Aorta (tissue), 5 donors: ENCODE data around the gene P2RX1. TPM values are rescaled to one million over a fixed set of nuclear protein-coding genes. Genes with fewer than 3 reads are reported as not detected.

Source experiments
- ATAC-seq: fragments of 200-7000 bp; cut with Tn5 transposase; one replicate; pipeline ENCODE4 v1.9.1; 2022; ENCODE audit warnings: moderate library complexity; ENCODE audit not compliant: low FRiP score
- DNase-seq, 2 donors: peaks; one replicate each; pipeline ENCODE4 v3.0.0-alpha.2; 2020
- H3K27ac ChIP-seq, 2 donors: one replicate each; pipeline ENCODE4 v1.5.1; 2013; ENCODE audit warnings: low read length in 2 of 2, mild to moderate bottlenecking in 2 of 2, moderate library complexity in 2 of 2, control low read depth in 1 of 2, inconsistent platforms in 1 of 2, low read depth in 1 of 2
- H3K27me3 ChIP-seq, 2 donors: one replicate each; pipeline ENCODE4 v1.6.1; 2013; ENCODE audit warnings: control low read depth in 1 of 2, low read length in 1 of 2, mild to moderate bottlenecking in 1 of 2, moderate library complexity in 1 of 2; ENCODE audit not compliant: insufficient read depth in 2 of 2, control insufficient read depth in 1 of 2
- H3K36me3 ChIP-seq, 2 donors: one replicate each; pipeline ENCODE4 v1.6.1; 2013; ENCODE audit warnings: control low read depth in 1 of 2, low read length in 1 of 2, mild to moderate bottlenecking in 1 of 2; ENCODE audit not compliant: insufficient read depth in 2 of 2, control insufficient read depth in 1 of 2
- H3K4me1 ChIP-seq, 2 donors: one replicate each; pipeline ENCODE4 v1.6.1; 2013; ENCODE audit warnings: low read length in 2 of 2, control low read depth in 1 of 2, mild to moderate bottlenecking in 1 of 2, moderate library complexity in 1 of 2; ENCODE audit not compliant: insufficient read depth in 2 of 2, control insufficient read depth in 1 of 2
- H3K4me3 ChIP-seq, 2 donors: one replicate each; pipeline ENCODE4 v1.5.1; 2013; ENCODE audit warnings: low read length in 2 of 2, control low read depth in 1 of 2, mild to moderate bottlenecking in 1 of 2
- H3K9me3 ChIP-seq: one replicate; pipeline ENCODE4 v1.6.1; 2013; ENCODE audit warnings: mild to moderate bottlenecking, low read length; ENCODE audit not compliant: control insufficient read depth
- WGBS, 2 donors: extraction: QIAGEN DNeasy Blood & Tissue Kit; methylation state at CpG; one replicate each; pipeline ENCODE4 v1.1.7; 2013; 5-methylcytosine and 5-hydroxymethylcytosine counted together
- intact Hi-C, 2 donors: fragments of 100-400 bp; cut with DNase I; formaldehyde crosslinking; loops; one replicate each; pipeline versions ENCODE4 v1.14.2 to v1.15.0; 2022
- polyA plus RNA-seq, 2 donors: library from polyadenylated mRNA; stranded (reverse); fragments of 200-250 nt; gene quantifications; one replicate each; pipeline ENCODE4 v1.2.3, GENCODE V29; 2013
- total RNA-seq, 2 donors: library from RNA; stranded (reverse); fragmentation: NEBNext Ultra II Directional; extraction: Animal tissue kit (Norgen Biotek cat#: 25700); gene quantifications; one replicate each; pipeline ENCODE4 v1.2.1, GENCODE V29; 2021
- donor health status: healthy with polysubstance abuse.
- donor health status: Bipolar disorder and iron deficiency.
- donor health status: DM: no; HTN: no; CAD: no.
- donor health status: DM: no; HTN: no; CAD: no.
- donor health status: DM: yes; HTN: yes; CAD: no.

The P2RX1 gene
- total and polyA plus RNA-seq, 4 donors: 0.50 to 4.7 (median 2.6) TPM

DNA sequence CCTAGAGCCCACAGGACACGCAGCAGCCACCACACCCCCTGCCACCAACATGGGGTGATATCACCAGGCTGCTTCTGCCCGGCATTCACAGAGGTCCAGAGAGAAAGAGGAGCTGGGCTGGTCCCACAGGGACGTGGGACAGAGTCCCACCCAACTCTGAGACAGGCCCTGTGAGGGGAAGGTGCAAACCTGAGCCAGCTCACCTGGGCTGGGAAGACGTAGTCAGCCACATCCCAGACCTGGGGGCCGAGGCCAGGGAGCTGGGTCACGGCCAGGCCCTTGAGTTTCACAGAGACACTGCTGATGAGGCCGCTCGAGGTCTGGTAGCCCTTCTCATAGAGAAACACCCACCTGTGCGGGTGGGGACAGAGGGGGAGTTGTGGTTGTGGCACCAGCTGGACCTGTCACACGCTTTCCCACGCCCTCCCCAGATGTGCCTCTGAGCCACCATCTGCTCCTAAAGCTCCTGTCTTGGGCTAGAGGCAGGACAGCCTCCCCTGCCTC, 11.2 kb downstream of the P2RX1 start:
- WGBS, 2 donors: 88 to 91% methylated on average over 11 of the region's 11 CpGs
- Histone ChIP-seq H3K4me3 (no peak overlapping the region), H3K27ac (no peak overlapping the region), H3K27me3 (no peaks in the 10 kb centered on the region), H3K9me3 (no peaks in the 10 kb centered on the region), H3K36me3 (no peaks in the 10 kb centered on the region), H3K4me1 (no peaks in the 10 kb centered on the region)
- ATAC-seq (no peak), DNase-seq (peak in 1 of 2 donors; percentile 48)
- intact Hi-C loops: no loop called here

DNA sequence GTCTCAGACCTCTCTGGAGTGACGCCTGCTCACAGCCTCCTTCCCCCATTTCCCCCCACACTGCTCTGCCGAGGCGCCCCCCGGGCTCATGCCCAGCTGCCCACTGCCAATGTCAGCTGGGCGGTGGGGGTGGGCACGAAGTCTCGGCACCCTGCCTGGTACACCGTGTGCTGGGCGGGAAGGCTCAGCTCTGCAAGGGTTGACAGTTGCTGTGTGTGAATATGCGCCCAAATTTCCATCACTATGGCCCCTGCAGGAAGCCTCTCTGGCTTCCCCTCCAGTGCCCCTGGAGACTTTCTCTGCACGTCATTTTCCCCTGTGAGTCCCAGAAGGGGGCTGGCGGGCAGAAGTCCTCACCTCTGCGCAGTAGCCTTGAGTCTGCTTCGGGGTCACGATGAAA, 11.8 kb downstream of the P2RX1 start:
- Histone ChIP-seq H3K27ac (no peak overlapping the region), H3K36me3 (no peaks in the 10 kb centered on the region), H3K9me3 (no peaks in the 10 kb centered on the region), H3K27me3 (no peaks in the 10 kb centered on the region), H3K4me3 (no peak overlapping the region), H3K4me1 (no peaks in the 10 kb centered on the region)
- DNase-seq (no peak), ATAC-seq (no peak)
- 64 to 68% methylated on average over 15 of the region's 15 CpGs for WGBS, 2 donors
- intact Hi-C loops: no loop called here

DNA sequence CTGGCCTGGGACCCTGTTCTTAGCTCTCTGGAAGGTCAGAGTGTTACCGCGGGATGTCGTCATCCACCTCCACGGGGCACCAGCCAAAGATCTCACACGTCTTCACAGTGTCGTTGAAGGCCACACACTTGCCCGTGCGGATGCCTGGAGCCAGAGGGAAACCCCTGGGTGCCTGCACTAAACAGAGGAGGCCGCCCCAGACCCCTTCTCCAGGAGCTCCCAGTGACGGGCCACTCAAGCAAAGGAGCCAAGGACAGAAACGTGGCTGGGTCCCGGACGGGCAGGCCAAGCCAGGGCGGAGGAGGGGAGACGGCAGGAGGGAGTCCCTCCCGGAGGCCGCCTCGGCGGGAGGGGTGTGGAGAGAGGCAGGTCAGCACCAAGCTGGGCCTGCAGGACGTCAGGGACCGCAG, 12.4 kb downstream of the P2RX1 start:
- ATAC-seq (no peak), DNase-seq (peak in 1 of 2 donors; percentile 41)
- Histone ChIP-seq H3K4me3 (no peak overlapping the region), H3K36me3 (no peaks in the 10 kb centered on the region), H3K4me1 (no peaks in the 10 kb centered on the region), H3K27ac (no peak overlapping the region), H3K27me3 (no peaks in the 10 kb centered on the region), H3K9me3 (no peaks in the 10 kb centered on the region)
- 68 to 75% methylated on average over 21 of the region's 21 CpGs for WGBS, 2 donors
- intact Hi-C loops: no loop called here

DNA sequence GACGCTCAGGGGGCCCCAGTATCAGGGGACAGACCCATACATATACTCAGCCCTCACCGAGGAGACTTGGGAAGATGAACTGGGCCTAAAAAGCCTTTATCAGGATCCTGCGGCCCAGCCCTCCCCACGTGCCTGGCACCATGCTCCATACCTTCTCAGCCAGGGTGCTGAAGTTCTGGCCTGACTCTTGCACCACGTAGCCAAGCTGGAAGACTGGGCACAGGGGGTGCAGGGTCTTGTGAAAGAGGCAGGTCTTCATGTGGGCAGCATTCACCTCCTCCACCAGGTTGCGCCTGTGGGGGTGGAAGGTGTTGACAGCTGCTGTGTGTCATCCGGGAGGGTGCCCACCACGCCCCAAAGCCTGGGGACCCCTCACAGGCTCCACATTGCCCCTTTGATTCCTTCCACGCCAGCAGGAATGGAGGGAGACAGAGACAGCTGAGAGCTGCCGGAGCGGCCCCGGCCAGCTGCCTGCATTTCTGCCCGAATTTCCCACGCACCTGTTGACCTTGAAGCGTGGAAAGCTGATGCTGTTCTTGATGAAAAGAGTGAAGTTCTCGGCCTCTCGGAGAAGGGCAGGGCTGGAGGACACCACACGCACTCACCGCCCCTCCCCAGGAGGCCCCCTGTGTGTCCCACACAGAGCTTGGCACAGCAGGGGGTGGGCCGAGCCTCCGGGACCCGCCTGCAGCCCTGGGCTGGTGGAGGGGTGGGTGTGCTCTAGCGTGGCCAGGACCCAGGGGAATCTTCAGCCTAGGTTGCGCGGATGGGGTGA, 13.0 kb downstream of the P2RX1 start:
- intact Hi-C loops: no loop called here
- Histone ChIP-seq H3K4me1 (no peaks in the 10 kb centered on the region), H3K36me3 (no peaks in the 10 kb centered on the region), H3K4me3 (no peak overlapping the region), H3K27me3 (no peaks in the 10 kb centered on the region), H3K27ac (no peak overlapping the region), H3K9me3 (no peaks in the 10 kb centered on the region)
- ATAC-seq (no peak), DNase-seq (no peak)
- WGBS, 2 donors: 84 to 89% methylated on average over 25 of the region's 25 CpGs

DNA sequence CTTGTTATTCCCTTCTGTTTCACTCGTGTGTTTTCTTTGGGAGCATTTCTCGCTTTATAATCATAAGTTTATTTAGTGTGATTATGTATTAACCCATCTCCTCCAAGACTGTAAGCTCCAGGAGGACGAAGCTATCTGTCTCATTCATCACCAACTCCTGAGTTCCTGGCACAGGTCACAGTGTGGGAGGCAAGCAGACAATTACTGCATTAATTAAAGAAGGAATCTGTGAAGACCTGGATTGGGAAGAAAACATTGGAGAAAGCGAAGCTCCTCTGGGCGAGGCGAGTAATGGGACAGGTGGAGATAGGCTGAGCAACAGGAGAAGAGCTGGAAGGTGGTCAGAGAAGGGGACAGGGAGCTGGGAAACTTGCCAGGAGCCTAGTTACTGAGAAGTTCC, 15.6 kb downstream of the P2RX1 start:
- no peak overlapping the region for H3K27ac ChIP-seq
- no peak for ATAC-seq
- WGBS, 2 donors: 50 to 54% methylated on average over 6 of the region's 6 CpGs
- DNase-seq: no peak
- no peak overlapping the region for H3K4me3 ChIP-seq
- no peaks in the 10 kb centered on the region for H3K9me3 ChIP-seq
- no peaks in the 10 kb centered on the region for H3K27me3 ChIP-seq
- no peaks in the 10 kb centered on the region for H3K4me1 ChIP-seq
- intact Hi-C loops: no loop called here
- H3K36me3 ChIP-seq: no peaks in the 10 kb centered on the region

DNA sequence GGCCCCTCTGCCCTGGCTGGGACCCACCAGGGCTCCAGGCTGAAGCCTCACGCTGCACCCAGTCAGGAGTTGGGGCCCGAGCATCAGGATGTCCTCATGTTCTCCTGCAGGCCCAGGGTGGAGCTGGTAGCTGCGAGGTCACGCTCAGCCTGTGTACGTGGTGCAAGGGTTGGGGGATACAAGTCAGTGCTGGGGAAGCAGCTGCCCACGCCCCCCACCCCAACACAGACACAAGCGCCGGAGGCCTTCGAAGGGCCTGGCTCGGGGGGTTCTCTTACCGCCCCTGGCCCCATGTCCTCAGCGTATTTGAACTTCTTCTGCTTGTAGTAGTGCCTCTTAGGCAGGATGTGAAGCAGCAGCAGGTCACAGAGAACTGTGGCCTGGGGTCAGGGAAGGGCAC, 18.5 kb downstream of the P2RX1 start:
- Histone ChIP-seq H3K36me3 (no peaks in the 10 kb centered on the region), H3K4me3 (no peak overlapping the region), H3K4me1 (no peaks in the 10 kb centered on the region), H3K27ac (no peak overlapping the region), H3K27me3 (no peaks in the 10 kb centered on the region), H3K9me3 (no peaks in the 10 kb centered on the region)
- ATAC-seq: no peak
- WGBS, 2 donors: 94 to 97% methylated on average over 12 of the region's 12 CpGs
- DNase-seq: no peak
- intact Hi-C loops: no loop called here

DNA sequence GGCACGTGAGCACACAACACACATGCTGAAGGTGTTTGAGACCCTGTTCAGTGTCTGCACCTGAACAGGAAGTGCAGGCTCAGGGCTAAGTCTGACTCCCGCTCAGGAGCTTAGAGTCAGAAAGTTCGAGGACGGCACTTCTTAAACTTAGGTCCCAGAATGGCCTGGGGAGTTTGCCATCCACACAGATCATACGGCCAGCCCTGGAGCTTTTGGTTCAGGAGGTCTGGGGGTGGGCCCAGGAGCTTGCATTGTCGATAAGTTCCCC, 19.4 kb downstream of the P2RX1 start:
- Histone ChIP-seq H3K4me3 (no peak overlapping the region), H3K36me3 (no peaks in the 10 kb centered on the region), H3K4me1 (no peaks in the 10 kb centered on the region), H3K27me3 (no peaks in the 10 kb centered on the region), H3K9me3 (no peaks in the 10 kb centered on the region), H3K27ac (no peak overlapping the region)
- 85 to 86% methylated on average over 6 of the region's 6 CpGs for WGBS, 2 donors
- DNase-seq: no peak
- ATAC-seq: no peak
- intact Hi-C loops: no loop called here

- intact Hi-C loops: no loop called here
- H3K36me3 ChIP-seq: no peaks in the 10 kb centered on the region
- no peaks in the 10 kb centered on the region for H3K27me3 ChIP-seq
- no peak overlapping the region for H3K4me3 ChIP-seq
- DNase-seq: peak in 1 of 2 donors; percentile 61
- no peaks in the 10 kb centered on the region for H3K4me1 ChIP-seq
- H3K27ac ChIP-seq: no peak overlapping the region
- 33 to 47% methylated on average over 15 of the region's 15 CpGs for WGBS, 2 donors
- no peak for ATAC-seq
- H3K9me3 ChIP-seq: no peaks in the 10 kb centered on the region
Measured at GRCh38 chr17:3896108-3896967, 19.9 kb downstream of the P2RX1 start.

DNA sequence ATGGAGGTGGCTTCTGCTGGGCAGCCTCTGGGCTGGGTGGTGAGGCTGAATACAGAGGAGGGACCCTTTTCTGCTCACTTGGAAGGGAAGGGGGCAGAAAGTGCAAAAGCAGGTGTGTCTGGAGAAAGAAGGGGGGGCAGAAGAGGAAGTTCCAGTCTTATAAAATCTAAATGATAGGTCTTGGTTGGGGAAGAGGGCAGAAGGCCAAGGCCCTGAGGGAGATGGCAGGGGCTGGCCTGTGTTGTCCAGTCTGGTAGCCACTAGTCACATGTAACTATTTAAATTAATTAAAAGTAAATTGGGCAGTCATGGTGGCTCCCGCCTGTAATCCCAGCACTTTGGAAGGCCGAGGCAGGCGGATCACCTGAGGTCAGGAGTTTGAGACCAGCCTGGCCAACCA, 20.9 kb downstream of the P2RX1 start:
- no peaks in the 10 kb centered on the region for H3K9me3 ChIP-seq
- no peaks in the 10 kb centered on the region for H3K36me3 ChIP-seq
- WGBS, 2 donors: 97 to 100% methylated on average over 3 of the region's 3 CpGs
- H3K27me3 ChIP-seq: no peaks in the 10 kb centered on the region
- H3K4me3 ChIP-seq: no peak overlapping the region
- intact Hi-C loops: no loop called here
- no peak for ATAC-seq
- H3K4me1 ChIP-seq: no peaks in the 10 kb centered on the region
- no peak for DNase-seq
- no peak overlapping the region for H3K27ac ChIP-seq
